ENCODE measurements around the gene NARF.

NARF gene

DNA sequence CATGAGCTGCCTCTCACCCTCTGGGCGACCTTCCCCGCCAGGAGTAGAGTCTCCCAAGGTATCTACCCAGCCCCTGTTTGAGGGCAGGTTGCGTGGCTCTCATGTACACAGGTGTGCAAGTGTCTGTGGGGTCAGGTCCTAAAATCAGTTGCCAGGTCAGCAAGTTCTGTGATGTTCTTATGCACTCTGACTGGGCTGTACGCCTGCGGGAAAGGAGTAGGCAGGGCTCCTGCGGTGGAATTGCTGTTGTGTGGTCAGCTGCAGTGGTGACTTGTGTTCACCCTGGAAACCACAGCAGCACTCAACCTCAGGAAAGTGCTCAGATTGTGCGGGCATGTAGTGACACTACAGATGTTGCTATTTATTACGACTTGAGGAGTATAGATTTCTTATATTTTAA, 19.4 kb downstream of the NARF start:
- no peak for DNase-seq (ENCODE audit: low spot score)

GRCh38 chr17:82479602-82480001, 21.1 kb downstream of the NARF start:
- no peak for DNase-seq (ENCODE audit: low spot score)

DNA sequence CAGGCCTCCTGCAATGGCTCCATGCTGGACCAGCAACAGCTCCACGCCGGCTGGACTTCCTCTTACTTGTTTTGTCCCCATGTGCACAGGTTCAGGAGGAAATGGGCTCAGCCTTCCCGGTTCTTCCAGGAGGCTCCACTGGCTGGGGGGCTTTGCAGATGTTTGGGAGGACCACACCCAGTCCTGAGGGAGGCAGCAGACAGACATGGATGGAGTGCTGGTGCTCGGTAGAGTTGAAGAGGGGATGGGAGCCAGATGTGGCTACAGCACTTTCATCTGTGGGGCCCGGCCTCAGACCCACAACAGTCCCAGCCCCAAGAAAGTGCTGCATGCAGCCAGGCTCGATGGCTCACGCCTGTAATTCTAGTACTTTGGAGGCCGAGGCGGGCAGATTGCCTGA, 21.8 kb downstream of the NARF start:
- no peak for DNase-seq (ENCODE audit: low spot score)

GRCh38 chr17:82483204-82483660, 24.7 kb downstream of the NARF start:
- no peak for DNase-seq (ENCODE audit: low spot score)

- no peak for DNase-seq (ENCODE audit: low spot score)
These were observed 25.3 kb downstream of the NARF start for GRCh38 chr17:82483836-82484235.

GRCh38 chr17:82486231-82487094, 27.9 kb downstream of the NARF start:
- DNase-seq (ENCODE audit: low spot score): no peak

DNA sequence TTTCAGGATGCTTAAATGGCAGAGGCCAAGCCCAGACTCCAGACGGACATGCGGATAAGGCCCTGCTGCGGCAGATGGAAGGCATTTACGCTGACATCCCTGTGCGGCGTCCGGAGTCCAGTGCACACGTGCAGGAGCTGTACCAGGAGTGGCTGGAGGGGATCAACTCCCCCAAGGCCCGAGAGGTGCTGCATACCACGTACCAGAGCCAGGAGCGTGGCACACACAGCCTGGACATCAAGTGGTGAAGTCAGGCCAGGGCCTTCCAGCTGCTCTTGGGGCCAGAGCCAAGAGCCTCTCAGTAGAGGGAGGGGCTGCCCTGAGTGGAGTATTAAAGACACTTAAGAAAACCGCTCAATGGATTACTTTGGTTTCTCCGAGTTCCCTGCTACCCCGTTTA, 29.4 kb downstream of the NARF start:
- DNase-seq (ENCODE audit: low spot score): no peak

DNA sequence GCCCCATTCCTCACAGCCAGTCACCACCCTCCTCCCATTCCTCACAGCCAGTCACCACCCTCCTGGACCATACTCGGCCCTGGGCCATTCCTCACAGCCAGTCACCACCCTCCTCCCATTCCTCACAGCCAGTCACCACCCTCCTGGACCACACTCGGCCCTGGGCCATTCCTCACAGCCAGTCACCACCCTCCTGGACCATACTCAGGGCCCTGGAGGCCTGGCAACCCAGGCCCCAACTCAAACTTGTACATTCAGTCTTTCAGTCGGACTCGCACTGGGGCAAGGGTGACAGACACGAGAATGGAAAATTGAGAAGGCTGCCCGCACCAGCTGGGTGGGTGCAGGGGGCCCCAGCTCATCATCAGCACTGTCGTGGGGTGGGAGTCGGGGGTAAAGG, 30.6 kb downstream of the NARF start:
- DNase-seq (ENCODE audit: low spot score): no peak

DNA sequence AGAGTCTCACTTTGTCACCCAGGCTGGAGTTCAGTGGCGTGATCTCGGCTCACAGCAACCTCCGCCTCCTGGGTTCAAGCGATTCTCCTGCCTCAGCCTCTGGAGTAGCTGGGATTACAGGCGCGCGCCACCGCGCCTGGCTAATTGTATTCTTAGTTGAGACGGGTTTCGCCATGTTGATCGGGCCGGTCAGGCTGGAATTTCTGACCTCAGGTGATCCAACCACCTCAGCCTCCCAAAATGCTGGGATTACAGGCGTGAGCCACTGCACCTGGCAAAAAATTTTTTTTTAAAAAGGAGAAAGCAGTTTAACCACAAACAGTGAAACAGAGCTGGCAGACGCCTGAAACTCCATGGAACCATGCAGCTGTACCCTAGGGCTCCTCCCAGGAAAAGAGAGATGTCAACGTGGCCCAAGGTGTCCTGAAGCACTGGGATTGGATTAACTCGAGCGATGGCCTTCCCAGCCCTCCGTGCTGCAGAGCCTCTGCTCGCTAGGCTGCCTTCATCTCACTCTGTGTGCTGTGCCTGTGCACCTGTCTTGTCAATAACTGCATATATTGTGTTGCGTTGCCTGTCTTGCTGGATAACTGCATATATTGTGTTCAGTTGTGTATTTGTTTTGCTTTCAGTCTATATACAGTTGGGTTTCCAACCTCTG, 31.4 kb downstream of the NARF start:
- no peak for DNase-seq (ENCODE audit: low spot score)

GRCh38 chr17:82490512-82491195, 32.1 kb downstream of the NARF start:
- no peak for DNase-seq (ENCODE audit: low spot score)

DNA sequence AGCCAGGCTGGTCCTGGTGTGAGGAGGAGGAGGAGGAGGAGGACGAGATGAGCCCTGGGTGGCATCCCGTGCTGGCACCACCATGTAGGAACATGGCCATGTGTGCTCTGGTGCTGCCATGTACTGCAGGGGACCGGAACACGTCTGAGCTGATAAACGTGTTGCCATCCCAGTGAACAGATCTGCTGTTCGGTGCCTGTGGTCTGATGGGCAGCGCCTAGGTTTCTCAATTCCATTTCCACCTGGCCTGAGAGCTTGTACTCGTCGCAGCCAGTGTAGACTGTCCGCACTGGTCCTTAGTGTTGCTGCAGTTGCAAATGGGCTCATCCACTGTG, 32.6 kb downstream of the NARF start:
- DNase-seq (ENCODE audit: low spot score): no peak

GRCh38 chr17:82491533-82491932, 33.0 kb downstream of the NARF start:
- no peak for DNase-seq (ENCODE audit: low spot score)

- DNase-seq (ENCODE audit: low spot score): no peak
These were observed 34.2 kb downstream of the NARF start for GRCh38 chr17:82492643-82493225.

DNA sequence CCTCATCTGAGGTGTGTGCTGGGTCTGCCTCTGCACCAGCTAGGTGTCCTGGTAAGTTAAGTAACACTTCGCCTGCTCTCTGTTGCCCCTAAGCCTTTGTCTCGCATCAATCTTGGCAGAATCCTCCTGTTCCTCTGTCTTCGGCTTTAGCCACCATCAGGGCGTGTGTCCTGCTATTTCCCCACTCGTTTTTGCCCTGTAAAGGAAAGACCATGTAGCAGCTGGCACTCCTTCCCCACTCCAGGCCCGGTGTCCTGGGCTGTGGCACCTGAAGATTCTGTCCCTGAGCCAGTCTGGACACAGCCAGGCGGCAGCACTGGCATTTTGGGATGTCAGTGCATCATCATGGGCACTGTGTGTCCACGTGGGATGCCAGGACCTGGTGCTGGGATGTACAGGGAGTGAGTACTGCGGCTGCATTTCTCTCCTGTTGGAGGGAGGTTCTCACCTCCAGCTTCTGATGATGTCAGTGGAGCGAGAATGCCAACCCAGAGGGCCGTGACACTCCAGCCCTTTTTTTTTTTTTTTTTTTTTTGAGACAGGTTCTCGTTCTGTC, 34.8 kb downstream of the NARF start:
- DNase-seq (ENCODE audit: low spot score): no peak

DNA sequence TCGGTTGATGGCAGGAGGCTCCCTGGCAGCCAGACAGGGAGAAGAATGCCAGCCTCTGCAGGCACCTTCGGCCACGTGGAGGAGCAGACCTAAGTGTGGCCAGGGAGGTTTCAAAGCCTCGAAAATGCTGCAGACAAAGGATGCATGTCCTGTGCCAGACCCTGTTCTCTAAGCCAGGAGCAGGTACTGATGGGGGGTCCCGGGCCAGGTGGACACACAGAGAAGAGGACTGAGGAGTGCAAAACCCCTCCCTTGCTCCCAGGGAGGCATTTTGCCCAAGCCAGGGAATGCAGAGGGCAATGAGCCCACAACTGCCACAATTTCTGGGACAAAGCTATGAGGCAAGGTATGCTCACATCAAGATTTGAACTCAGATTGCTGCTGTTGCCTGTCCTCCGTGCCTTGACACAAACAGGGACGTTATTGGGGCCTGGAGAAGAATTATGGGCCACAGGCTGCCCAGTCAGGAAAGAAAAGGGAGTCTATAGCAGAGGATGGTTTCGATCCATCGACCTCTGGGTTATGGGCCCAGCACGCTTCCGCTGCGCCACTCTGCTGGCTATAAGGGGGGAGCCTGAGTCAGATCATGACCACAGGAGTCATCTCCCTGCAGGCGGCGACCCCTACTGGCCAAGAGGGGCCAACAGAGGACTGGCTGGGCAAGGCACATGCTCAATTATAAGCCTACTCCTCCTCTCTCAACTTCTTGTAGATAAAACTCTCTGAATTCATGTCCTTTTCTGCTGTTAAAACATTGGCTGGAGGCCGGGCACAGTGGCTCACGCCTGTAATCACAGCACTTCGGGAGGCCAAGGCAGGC, 35.9 kb downstream of the NARF start:
- peak; percentile 91 for DNase-seq (ENCODE audit: low spot score)

DNA sequence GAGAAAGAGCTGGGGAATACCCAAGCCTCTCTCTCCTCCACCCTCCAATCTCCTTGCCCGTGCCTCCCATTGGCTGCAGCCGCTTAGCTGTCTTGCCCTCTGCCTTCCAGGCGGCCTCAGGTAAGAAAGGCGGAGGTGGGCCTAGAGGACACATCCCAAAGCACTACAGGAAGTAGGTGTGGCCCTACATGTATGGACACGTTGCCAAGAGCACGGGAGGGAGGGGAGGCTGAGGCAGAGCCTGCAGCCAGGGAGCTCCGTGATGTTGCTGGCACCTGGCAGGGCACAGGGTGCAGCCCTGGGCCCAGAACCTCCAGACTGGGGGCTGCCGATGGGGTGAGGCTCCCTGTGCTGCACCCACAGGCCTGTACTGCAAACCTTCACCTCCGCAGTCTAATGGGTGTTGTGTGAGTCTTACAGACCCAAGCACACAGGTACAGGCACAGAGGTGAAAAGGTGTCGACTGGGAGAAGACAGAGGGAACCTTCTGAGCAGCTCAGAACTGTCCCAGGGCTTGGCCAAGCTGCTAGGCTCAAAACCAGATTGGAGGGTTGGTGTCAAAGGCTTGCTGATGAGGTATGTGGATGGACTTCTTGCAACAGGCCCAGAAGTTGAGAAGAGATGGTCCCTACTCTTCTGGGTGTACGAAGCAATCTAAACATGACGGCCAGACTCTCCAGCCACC, 37.4 kb downstream of the NARF start:
- DNase-seq (ENCODE audit: low spot score): no peak

DNA sequence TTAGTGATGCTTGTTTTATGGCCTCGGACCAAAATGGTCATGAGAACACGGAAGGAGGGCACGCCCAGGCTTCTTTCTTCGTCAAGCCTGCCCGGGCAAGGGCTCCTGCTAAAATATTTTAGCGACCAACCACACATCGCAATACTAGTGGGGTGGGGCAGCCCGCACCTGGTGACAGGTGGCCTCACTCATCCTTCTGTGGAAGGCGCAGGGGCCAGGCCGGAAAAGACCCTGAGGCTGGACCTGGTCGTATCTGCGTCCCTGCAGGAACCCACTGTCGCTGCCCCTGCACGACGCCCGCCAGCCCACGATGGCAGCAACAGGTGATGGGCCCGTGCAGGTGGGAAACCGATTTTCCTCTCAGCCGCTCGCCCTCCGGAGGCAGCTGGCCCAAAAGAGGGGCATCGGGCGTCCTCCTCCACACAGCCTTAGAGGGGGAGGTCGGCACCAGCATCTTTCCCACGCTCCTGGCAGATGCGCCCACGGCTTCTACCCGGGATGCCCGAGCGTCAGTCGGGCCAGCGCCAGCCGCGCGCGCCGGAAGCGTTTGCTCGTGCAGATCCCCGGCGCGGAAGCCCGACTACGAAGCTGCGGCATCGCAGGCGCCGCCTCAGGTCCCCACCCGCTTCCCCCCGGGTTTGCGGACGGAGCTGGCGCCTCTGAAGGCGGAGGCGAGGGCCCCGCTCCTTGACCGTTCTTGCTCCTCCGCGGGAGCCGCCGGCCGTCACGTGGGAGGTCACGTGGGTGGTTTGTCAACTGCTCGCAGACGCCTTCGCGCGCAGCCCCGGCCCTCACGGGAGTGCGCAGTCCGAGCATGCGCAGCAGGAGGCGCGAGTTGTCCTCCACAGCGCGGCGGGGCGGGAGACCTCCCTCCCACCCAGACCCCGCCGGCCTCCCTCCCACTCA, 38.2 kb downstream of the NARF start:
- peak; percentile 87 for DNase-seq (ENCODE audit: low spot score)

DNA sequence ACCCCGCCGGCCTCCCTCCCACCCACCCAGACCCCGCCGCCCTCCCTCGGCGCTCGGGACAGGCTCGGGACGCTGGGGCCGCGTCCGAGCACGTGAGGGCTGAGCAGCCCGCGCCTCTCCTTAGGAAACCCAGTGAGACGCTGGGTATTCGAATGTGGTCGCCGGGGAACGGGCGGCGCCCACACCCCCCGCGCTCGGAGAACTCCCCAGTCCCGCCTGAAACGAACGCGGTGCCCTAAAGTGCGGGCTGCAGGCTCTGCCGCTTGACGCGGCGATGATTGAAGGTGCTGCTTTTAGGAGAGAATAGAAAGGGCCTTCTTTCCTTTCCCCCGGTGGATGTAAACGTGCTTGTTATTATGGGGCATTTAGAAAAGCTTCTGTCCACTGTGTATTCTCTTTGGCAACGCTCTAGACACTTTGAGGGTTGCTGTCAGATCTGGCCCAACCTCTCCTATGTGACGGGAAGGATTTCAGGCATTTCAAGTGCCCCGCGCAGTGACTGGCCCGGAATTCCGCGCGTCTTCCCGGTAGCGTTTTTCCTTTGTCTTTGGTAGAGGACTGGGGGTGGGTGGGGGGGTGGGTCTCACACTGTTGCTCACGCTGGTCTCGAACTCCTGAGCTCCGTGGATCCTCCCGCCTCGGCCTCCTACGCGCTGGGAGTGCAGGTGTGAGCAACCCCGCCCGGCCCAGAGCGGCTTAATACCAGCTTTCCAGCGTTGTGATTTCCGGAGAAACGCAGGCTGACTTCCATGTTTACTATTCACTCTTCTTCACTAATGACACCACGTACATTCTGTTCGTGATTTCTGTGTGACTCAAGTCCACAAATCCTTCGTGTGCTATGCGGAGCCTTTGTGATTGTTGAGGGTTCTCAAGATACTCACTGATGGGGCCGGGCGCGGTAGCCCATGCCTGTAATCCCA, 39.2 kb downstream of the NARF start:
- no peak for DNase-seq (ENCODE audit: low spot score)

- DNase-seq (ENCODE audit: low spot score): no peak
These were observed 43.7 kb downstream of the NARF start for GRCh38 chr17:82502207-82502606.
